Adrenal gland (tissue), 5 donors: ENCODE measurements around the gene CACNA1A.

ENCODE experiments used
- POLR2A ChIP-seq, 2 donors: fragments of 450-650 bp; IDR thresholded peaks; one replicate each; pipeline ENCODE4 v1.6.1; 2017; ENCODE audit warnings: antibody characterized with exemption in 2 of 2, mild to moderate bottlenecking in 2 of 2, moderate library complexity in 1 of 2
- TF ChIP-seq, protein P1 (sequence below), 6 experiments: fragments of 450-650 bp in 4 of 6; fragments of 200-600 bp in 2 of 6; sonication (generic) in 1 of 6; IDR thresholded peaks; 1 replicate in 5 of 6; 2 replicates in 1 of 6; pipeline versions ENCODE4 v1.5.1 to v1.8.0; 2016 to 2021; ENCODE audit warnings: antibody characterized with exemption in 6 of 6, mild to moderate bottlenecking in 2 of 6, moderate library complexity in 1 of 6
- donor health status: DM: no; HTN: no; CAD: no.

DNA sequence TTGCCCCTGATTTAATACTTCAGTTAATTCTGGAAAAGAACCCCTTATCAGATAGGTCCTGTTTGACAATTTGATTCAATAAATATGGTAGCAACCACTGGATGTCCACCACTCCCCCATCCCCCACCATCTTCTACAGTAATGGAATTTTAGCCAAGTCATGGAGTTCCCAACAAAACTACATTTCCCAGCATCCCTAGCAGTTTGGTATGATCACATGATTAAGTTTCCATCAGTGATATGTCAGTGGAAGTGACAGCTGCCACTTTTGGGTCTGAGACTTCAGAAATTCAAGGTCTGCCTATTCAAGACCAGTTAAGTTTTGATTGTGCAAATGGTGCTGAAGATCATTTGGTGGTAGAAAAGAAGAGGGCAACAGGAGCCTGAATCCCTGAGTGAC lies 85.5 kb downstream of the CACNA1A start:
- TF ChIP-seq, protein P1, sequence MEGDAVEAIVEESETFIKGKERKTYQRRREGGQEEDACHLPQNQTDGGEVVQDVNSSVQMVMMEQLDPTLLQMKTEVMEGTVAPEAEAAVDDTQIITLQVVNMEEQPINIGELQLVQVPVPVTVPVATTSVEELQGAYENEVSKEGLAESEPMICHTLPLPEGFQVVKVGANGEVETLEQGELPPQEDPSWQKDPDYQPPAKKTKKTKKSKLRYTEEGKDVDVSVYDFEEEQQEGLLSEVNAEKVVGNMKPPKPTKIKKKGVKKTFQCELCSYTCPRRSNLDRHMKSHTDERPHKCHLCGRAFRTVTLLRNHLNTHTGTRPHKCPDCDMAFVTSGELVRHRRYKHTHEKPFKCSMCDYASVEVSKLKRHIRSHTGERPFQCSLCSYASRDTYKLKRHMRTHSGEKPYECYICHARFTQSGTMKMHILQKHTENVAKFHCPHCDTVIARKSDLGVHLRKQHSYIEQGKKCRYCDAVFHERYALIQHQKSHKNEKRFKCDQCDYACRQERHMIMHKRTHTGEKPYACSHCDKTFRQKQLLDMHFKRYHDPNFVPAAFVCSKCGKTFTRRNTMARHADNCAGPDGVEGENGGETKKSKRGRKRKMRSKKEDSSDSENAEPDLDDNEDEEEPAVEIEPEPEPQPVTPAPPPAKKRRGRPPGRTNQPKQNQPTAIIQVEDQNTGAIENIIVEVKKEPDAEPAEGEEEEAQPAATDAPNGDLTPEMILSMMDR (IDR thresholded peaks at IDR 0.05), result no peak
- no peak for TF ChIP-seq POLR2A (IDR thresholded peaks at IDR 0.05)
